ENCODE results near the gene DTWD2. TPM values are rescaled to one million over a fixed set of nuclear protein-coding genes. Genes with fewer than 3 reads are reported as not detected.

The DTWD2 gene
- total and polyA plus RNA-seq, 12 donors = 1.1 to 23.6 (median 8.5) TPM

DNA sequence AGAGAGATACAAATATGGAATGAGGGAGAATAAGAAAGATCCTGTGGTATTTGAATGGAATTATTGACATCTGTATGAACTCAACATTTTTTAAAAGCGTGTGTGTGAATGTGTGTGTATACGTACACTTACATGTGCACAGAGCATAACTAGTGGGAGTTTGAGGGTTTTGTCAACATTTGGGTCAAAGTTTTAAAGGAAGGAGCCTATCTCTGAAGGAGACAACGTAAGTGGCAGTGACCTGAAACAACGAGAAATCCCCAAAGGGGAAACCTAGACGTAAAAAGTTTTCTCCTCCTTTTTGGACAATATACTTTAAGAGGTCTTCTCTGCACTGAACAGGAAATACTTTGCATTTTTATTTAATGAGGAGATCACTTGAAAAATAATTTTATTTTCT, 40.2 kb upstream of the DTWD2 start:
- TF ChIP-seq POLR2A (IDR thresholded peaks at IDR 0.05) = no peak
- intact Hi-C loops (cut with DNase I) = no loop called here
- H3K4me3 ChIP-seq = no peak overlapping the region
- H3K27ac ChIP-seq = no peak overlapping the region
- DNase-seq = no peak
- no peaks in the 10 kb centered on the region for H3K4me1 ChIP-seq (replicated peaks in 1 of 2)
- 75 to 88% (median 86%) methylated on average over 5 of the region's 5 CpGs for WGBS, 4 donors
- H3K36me3 ChIP-seq (replicated peaks in 1 of 2) = no peaks in the 10 kb centered on the region
- no peaks in the 10 kb centered on the region for H3K27me3 ChIP-seq
- no peaks in the 10 kb centered on the region for H3K9me3 ChIP-seq (replicated peaks in 1 of 3)

DNA sequence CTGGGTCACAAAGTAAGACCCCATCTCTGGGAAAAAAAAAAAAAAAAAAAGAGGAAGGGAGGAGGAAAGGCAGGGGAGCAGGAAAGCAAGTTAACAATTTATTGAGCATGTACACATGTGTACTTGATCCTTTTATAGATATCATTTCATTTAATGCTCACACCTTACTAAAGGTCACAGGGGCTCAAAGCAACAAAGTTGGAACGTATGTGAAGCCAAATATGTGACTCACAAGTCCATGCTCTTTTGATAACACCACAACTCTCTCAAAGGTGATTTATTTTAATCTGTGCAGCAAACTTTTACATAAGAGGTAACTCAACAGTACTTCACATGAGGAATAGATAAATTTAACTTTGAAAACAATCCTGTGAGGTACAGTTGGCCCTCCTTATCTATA, 34.4 kb upstream of the DTWD2 start:
- 11 to 35% (median 26%) methylated on average over 1 of the region's 1 CpG for WGBS, 4 donors
- intact Hi-C loops (cut with DNase I) = no loop called here

DNA sequence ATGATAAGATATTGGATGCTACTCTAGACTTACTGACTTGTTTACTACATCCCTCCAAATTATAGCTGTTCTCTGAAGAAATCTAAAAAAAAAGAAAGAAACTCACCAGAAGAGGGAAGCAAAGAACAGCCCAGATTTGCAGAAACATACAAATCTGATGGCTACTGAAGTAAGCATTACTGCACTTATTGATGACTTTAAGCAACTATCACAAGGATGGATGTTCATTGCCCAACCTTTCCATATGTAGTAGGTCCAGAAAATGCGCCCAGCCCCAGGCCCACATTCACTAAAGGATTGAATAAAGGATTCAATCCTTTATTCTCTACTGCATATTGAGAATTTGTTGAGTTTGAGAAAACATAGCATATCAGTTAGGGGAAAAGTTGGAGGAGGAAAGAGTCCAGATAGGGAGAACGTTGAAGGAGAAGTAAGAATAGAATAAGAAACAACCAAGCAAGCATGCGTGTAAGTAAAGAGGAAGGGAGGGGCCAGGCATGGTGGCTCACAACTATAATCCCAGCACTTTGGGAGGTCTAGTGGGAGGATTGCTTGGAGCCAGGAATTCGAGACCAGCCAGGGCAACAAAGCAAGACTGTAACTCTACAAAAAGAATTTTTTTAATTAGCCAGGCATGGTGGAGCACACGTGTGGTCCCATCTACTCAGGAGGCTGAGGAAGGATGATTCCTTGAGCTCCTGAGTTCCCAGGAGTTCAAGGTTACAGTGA, 33.8 kb upstream of the DTWD2 start:
- 39 to 53% (median 45%) methylated on average over 5 of the region's 5 CpGs for WGBS, 4 donors
- Histone ChIP-seq H3K27ac (no peak overlapping the region), H3K4me1 (replicated peaks in 1 of 2) (no peaks in the 10 kb centered on the region), H3K27me3 (no peaks in the 10 kb centered on the region), H3K36me3 (replicated peaks in 1 of 2) (no peaks in the 10 kb centered on the region), H3K4me3 (no peak overlapping the region), H3K9me3 (replicated peaks in 1 of 3) (no peaks in the 10 kb centered on the region)
- no peak for TF ChIP-seq POLR2A (IDR thresholded peaks at IDR 0.05)
- TF ChIP-seq, protein P1, sequence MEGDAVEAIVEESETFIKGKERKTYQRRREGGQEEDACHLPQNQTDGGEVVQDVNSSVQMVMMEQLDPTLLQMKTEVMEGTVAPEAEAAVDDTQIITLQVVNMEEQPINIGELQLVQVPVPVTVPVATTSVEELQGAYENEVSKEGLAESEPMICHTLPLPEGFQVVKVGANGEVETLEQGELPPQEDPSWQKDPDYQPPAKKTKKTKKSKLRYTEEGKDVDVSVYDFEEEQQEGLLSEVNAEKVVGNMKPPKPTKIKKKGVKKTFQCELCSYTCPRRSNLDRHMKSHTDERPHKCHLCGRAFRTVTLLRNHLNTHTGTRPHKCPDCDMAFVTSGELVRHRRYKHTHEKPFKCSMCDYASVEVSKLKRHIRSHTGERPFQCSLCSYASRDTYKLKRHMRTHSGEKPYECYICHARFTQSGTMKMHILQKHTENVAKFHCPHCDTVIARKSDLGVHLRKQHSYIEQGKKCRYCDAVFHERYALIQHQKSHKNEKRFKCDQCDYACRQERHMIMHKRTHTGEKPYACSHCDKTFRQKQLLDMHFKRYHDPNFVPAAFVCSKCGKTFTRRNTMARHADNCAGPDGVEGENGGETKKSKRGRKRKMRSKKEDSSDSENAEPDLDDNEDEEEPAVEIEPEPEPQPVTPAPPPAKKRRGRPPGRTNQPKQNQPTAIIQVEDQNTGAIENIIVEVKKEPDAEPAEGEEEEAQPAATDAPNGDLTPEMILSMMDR (IDR thresholded peaks at IDR 0.05) = peak; percentile 21 to 59 (median 46)
- intact Hi-C loops (cut with DNase I) = no loop called here
- no peak for DNase-seq

More for the DNA sequence above, 34.4 kb upstream of the DTWD2 start:
- no peak for TF ChIP-seq POLR2A (IDR thresholded peaks at IDR 0.05)
- TF ChIP-seq, protein P1 (IDR thresholded peaks at IDR 0.05) = no peak
- no peaks in the 10 kb centered on the region for H3K27me3 ChIP-seq
- DNase-seq = no peak
- no peak overlapping the region for H3K4me3 ChIP-seq
- no peak overlapping the region for H3K27ac ChIP-seq
- H3K4me1 ChIP-seq (replicated peaks in 1 of 2) = no peaks in the 10 kb centered on the region
- H3K36me3 ChIP-seq (replicated peaks in 1 of 2) = no peaks in the 10 kb centered on the region
- no peaks in the 10 kb centered on the region for H3K9me3 ChIP-seq (replicated peaks in 1 of 3)

DNA sequence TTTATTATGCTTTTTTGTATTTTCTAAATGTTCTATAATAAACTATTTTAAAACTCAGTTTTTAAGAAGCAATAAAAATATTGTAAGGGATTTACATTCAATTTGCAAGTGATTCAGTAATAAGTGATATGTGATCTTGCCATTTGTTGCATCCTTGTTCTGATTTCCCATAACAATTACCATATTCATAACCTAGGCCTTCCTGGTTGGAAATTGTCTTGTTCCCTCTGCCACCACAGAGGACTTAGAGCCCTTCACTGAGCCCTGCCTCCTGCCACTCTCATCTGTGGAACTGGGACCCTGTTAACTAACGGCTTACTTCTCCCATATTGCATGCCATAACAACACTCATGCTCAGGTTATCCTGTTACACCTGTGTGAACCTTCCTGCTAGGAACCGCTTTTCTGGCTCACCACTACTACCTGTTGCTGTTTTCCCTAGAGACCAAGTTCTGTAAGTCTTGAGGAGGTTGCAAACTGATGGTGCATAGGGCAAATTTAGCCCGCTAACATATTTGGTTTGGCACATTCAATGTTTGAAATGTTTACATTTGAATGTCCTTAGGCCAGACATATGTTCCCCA, 32.9 kb upstream of the DTWD2 start:
- no peaks in the 10 kb centered on the region for H3K9me3 ChIP-seq (replicated peaks in 1 of 3)
- DNase-seq = no peak
- no peak overlapping the region for H3K4me3 ChIP-seq
- intact Hi-C loops (cut with DNase I) = no loop called here
- no peak overlapping the region for H3K27ac ChIP-seq
- WGBS, 4 donors = 82 to 84% (median 83%) methylated on average over 3 of the region's 3 CpGs
- H3K27me3 ChIP-seq = no peaks in the 10 kb centered on the region
- TF ChIP-seq, protein P1 (IDR thresholded peaks at IDR 0.05) = no peak
- TF ChIP-seq POLR2A (IDR thresholded peaks at IDR 0.05) = no peak
- no peaks in the 10 kb centered on the region for H3K4me1 ChIP-seq (replicated peaks in 1 of 2)
- no peaks in the 10 kb centered on the region for H3K36me3 ChIP-seq (replicated peaks in 1 of 2)

Data from adrenal gland (tissue), 12 donors.